ENCODE data around the gene PBXIP1. TPM values are rescaled to one million over a fixed set of nuclear protein-coding genes. Genes with fewer than 3 reads are reported as not detected.
"Not testable (repeated sequence)": the region's sequence is repeated elsewhere in the genome, so short reads cannot be mapped to it uniquely, and the experiment has no call there.

PBXIP1 gene
- polyA plus RNA-seq, 3 donors, result 56.2 to 80.8 (median 70.4) TPM

- peak in 2 of 11 donors; percentile 57 to 68 for DNase-seq (ENCODE audit: extremely low read depth in 1 of 11, low read depth in 9 of 11, low spot score in 4 of 11)
Measured at GRCh38 chr1:154998818-154999570, 43.1 kb upstream of the PBXIP1 start.

GRCh38 chr1:154998201-154998780 is 42.4 kb upstream of the PBXIP1 start:
- DNase-seq (ENCODE audit: extremely low read depth in 1 of 11, low read depth in 9 of 11, low spot score in 4 of 11), result no peak

DNA sequence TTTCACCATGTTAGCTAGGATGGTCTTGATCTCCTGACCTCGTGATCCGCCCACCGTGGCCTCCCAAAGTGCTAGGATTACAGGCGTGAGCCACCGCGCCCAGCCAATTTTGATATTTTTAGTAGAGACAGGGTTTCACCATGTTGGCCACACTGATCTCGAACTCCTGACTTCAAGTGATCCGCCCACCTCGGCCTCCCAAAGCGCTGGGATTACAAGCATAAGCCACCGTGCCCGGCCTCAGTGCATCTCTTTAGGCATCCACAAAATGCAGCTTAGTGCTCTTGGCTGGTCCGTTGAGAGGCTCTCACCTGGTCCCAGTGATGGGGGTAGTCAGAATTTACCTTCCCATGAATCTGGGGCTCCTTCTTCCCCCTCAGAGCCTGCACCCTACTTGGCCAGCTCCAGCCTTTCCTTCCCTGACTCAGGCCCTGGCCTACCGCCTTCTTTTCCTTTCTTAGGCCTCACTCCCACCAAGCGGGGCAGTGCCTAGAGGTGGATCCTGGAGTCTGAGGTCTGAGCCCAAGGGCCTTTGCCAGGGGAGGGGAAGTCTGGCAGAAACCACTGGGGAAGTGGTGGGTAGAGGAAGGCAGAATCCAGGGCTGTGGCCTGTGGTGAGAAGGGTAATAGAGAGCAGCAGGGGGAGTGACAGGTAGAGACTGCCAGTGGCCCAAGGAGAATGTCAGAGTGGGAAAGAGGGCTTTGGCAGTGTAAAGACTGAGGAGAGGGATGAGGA is 41.2 kb upstream of the PBXIP1 start:
- DNase-seq (ENCODE audit: extremely low read depth in 1 of 11, low read depth in 9 of 11, low spot score in 4 of 11), result no peak

DNA sequence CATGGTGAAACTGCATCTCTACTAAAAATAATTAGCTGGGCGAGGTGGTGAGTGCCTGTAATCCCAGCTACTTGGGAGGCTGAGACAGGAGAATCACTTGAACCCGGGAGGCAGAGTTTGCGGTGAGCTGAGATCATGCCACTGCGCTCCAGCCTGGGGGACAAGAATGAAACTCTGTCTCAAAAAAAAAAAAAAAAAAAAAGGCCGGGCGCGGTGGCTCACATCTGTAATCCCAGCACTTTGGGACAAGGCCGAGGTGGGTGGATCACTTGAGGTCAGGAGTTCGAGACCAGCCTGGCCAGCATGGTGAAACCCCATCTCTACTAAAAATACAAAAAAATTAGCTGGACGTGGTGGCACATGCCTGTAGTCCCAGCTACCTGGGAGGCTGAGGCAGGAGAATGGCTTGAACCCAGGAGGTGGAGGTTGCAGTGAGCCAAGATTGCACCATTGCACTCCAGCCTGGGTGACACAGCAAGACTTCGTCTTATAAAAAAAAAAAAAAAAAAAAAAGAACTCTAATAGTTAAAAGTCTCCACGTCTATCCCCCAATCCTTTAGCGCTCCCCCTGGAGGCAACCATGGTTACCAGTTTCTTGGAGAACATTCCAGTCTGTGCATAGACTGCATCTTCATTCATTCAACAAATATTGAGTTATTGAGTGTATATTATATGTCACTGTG is 39.5 kb upstream of the PBXIP1 start:
- DNase-seq (ENCODE audit: extremely low read depth in 1 of 11, low read depth in 9 of 11, low spot score in 4 of 11), result not testable (repeated sequence)

DNA sequence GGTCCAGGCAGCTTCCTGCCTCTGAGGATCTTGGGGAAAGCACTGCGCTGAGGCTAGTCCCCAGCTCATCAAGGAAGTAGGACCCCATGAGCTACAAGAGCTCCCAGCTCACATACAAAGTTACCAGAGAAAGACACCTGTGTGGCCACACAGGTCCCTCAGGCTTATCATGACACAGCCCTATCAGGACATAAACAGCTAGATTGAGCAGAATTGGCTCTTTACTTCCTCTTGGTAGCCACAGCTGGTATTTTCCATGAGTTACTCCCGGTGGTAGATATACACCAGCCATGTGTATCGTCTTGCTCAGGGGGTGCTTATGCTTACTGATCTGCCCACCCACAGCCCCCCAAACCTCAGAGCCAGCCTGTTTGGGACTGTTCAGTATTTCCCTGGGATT is 38.7 kb upstream of the PBXIP1 start:
- no peak for DNase-seq (ENCODE audit: extremely low read depth in 1 of 11, low read depth in 9 of 11, low spot score in 4 of 11)

GRCh38 chr1:154994269-154994587 is 38.3 kb upstream of the PBXIP1 start:
- no peak for DNase-seq (ENCODE audit: extremely low read depth in 1 of 11, low read depth in 9 of 11, low spot score in 4 of 11)

DNA sequence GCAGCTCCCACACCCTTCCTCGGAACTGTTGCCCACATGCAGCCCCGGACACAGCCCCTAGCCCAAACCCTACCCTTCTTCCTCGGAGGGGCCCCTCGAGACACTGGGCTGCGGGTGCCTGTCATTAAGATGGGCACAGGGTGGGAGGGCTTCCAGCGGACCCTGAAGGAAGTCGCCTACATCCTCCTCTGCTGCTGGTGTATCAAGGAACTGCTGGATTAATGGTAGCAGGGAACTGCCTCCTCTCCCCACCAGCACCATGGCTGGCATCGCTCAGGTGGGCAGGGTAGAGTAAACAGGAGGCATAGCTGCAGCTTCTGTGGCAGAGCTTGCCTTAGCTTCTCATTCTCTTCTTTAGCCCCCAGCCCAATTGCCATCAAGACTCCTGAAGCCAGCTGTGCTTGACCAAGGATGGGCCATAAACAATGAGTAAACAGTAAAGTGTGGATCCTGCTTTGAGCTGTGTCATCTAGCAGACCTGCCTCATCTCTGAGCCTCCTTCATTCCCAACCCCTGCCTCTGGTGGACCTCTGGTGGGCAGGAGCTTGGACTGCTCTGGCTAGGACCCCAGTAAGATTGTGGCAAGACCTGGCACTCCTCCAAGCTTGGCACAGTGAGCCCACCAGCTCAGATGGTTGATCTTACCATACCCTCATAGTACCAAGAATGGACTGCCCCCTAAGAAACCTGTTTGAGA is 37.8 kb upstream of the PBXIP1 start, which contains the start of gene LENEP:
LENEP (plus strand) TSS at position 15 of the 697 bp plus-strand sequence; CDS start at position 37, 22 bp downstream.
- DNase-seq (ENCODE audit: extremely low read depth in 1 of 11, low read depth in 9 of 11, low spot score in 4 of 11), result no peak

DNA sequence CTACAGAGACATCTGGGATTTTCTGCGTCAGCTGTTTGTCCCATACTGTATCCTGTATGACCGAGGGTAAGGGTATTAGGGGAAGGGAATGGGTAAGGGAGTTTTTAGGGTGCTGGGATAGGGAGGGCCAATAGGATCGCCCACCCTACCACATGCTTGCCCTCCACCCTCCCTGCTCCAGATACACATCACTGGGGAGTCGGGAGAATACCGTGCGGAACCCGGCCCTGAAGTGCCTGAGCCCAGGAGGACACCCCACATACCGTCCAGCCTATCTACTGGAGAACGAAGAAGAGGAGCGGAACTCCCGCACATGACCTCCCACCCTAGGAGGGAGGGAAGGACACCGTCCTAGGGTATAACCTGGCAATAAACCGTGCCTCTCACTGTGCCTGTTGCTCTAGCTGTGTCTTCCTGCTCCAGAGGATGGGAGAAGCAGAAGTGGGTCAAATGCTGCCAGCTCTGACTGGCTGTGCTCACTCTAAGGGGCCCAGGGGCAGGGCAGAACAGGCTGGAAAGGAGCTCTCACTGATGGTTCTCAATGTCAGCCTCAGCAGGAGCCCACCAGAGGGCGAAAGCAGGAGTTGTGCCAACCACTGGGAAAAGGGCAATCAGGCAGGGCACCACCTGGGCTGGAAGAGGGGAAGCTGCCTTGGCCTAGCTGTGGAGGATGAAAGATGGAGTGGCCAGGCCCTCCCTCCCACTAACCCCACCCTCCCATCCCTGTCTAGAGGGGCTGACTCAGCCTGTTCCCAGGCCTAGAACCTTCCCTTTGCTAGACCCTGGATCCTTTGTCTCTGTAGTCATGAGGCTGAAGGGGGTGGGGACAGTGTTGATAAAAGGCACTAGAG is 37.0 kb upstream of the PBXIP1 start:
- DNase-seq (ENCODE audit: extremely low read depth in 1 of 11, low read depth in 9 of 11, low spot score in 4 of 11), result no peak

- DNase-seq (ENCODE audit: extremely low read depth in 1 of 11, low read depth in 9 of 11, low spot score in 4 of 11), result no peak
Measured at GRCh38 chr1:154990276-154990675, 34.4 kb upstream of the PBXIP1 start.

DNA sequence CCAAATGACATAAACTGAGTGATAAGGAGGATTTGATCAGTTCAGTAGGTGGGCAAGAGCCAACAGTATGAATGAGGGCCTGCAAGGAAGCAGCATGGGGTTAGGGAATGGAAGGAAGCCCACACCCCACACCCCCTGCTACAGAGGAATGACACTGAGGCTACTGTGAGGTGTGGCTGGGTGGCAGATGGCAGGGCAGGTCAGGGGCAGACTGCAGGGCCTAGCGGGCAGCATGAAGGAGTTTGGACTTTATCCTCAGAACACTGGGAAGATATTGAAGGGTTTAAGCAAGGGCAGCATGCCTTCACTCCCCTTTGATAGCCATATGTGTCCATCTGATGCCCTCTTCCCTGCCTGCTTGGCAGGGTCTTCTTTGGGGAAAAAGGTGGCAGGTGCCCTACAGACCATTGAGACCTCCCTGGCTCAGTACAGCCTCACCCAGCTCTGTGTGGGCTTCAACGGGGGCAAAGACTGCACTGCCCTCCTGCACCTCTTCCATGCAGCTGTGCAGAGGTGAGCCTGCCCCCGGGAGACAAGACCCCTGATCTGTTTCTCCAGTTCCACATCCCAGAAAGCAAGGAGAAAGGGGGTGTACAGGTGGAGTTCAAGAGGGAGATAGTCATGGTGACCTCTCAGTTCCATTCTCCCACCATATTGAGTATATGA is 33.4 kb upstream of the PBXIP1 start:
- no peak for DNase-seq (ENCODE audit: extremely low read depth in 1 of 11, low read depth in 9 of 11, low spot score in 4 of 11)

GRCh38 chr1:154988058-154988954 is 32.4 kb upstream of the PBXIP1 start:
- DNase-seq (ENCODE audit: extremely low read depth in 1 of 11, low read depth in 9 of 11, low spot score in 4 of 11), result no peak

- no peak for DNase-seq (ENCODE audit: extremely low read depth in 1 of 11, low read depth in 9 of 11, low spot score in 4 of 11)
Measured at GRCh38 chr1:154987326-154987725, 31.4 kb upstream of the PBXIP1 start.

GRCh38 chr1:154986736-154987135 is 30.8 kb upstream of the PBXIP1 start:
- DNase-seq (ENCODE audit: extremely low read depth in 1 of 11, low read depth in 9 of 11, low spot score in 4 of 11), result not testable (repeated sequence)

DNA sequence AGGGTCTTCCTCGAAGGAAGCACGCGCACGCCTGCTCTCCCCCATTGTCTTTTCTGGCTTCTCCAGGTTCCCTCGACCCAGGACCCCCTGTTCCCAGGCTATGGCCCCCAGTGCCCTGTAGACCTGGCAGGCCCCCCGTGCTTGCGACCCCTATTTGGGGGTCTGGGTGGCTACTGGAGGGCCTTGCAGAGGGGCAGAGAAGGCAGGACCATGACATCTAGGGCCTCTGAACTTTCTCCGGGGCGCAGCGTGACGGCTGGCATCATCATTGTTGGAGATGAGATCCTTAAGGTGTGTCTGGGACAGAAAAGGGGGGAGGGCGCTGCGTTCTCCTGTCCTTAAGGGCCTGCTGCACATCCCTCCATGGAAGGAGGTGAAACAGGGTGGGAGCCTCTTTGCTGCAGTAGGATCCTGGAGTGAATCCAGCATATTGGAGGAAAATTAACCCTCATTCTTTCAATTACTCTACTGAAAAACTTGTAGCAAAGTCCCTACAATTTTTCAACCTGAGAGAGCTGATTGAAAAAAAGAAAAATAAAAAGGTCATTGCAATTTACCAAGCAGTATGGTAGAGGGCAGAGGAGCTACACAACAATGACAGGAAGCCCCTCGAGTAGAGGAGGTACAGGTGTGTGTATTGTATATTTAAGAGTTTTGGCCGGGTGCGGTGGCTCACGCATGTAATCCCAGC is 28.0 kb upstream of the PBXIP1 start:
- DNase-seq (ENCODE audit: extremely low read depth in 1 of 11, low read depth in 9 of 11, low spot score in 4 of 11), result no peak

DNA sequence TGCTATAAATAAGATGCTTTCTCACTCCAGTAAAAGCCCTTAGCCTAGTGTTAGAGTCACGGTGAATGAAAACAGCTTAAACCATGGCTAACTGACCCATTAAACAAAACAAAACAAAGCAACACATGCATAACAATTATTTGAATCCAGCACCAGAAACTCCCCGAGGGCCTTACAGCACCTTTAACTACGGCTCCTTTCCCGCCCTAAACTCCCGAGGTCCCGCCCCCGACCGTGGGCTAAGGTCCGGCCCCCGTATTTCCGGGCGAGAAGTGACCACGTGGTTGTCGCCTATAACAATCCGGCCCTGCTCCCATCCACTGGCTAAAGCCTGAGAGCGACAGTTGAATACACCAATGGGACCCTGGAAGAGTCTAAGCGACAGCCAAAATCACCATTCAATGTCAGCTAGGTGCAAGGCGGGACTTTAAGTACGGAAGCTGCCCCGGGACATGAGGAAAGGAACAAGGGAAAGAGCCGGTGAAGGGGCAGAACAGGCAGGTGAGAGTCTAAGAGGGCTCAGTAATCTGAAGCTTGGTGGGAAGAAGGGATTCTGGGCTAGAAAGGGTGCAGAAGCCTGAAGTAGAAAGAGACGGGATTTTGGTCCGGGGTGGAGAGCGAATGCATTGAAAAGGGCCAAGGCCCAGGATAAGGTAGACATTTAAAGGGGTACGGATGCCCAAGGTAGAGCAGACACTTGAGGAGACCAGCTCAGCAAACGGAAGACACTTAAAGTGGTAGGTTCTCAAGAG is 27.2 kb upstream of the PBXIP1 start, which contains the start of gene FLAD1:
FLAD1 (plus strand) TSS at position 448 of the 752 bp plus-strand sequence. CDS start 351 bp downstream, outside the sequence.
- DNase-seq (ENCODE audit: extremely low read depth in 1 of 11, low read depth in 9 of 11, low spot score in 4 of 11), result peak; percentile 96 to 100 (median 99)
